Adrenal gland (tissue), 12 donors: Measurements from ENCODE around the gene PTBP2. TPM values are rescaled to one million over a fixed set of nuclear protein-coding genes. Genes with fewer than 3 reads are reported as not detected.

ENCODE experiments used
- DNase-seq, 7 donors: peaks; one replicate each; pipeline ENCODE4 v3.0.0-alpha.2; 2019 to 2020
- H3K27ac ChIP-seq, 5 donors: fragments of 200-600 bp; sonication (generic) in 4 of 5; 1 replicate in 3 of 5; 2 replicates in 2 of 5; pipeline versions ENCODE4 v1.5.1 to v1.8.0; 2016 to 2020; ENCODE audit warnings: mild to moderate bottlenecking in 1 of 5
- H3K27me3 ChIP-seq: fragments of 200-600 bp; 2 replicates; pipeline ENCODE4 v1.8.0; 2021
- H3K36me3 ChIP-seq, 2 donors: fragments of 200-600 bp; replicated peaks in 1 of 2; 1 replicate in 1 of 2; 2 replicates in 1 of 2; pipeline versions ENCODE4 v1.5.1 to v1.8.0; 2018 to 2022
- H3K4me1 ChIP-seq, 2 donors: fragments of 200-600 bp; replicated peaks in 1 of 2; 1 replicate in 1 of 2; 2 replicates in 1 of 2; pipeline versions ENCODE4 v1.5.1 to v1.8.0; 2018 to 2021
- H3K4me3 ChIP-seq, 4 donors: fragments of 200-600 bp; sonication (generic) in 3 of 4; one replicate each; pipeline ENCODE4 v1.5.1; 2016 to 2018
- H3K9me3 ChIP-seq, 3 donors: fragments of 200-600 bp; sonication (generic) in 1 of 3; replicated peaks in 1 of 3; 1 replicate in 2 of 3; 2 replicates in 1 of 3; pipeline versions ENCODE4 v1.5.1 to v1.8.0; 2016 to 2021
- CTCF ChIP-seq, 6 experiments: fragments of 450-650 bp in 4 of 6; fragments of 200-600 bp in 2 of 6; sonication (generic) in 1 of 6; IDR thresholded peaks; 1 replicate in 5 of 6; 2 replicates in 1 of 6; pipeline versions ENCODE4 v1.5.1 to v1.8.0; 2016 to 2021; ENCODE audit warnings: antibody characterized with exemption in 6 of 6, mild to moderate bottlenecking in 2 of 6, moderate library complexity in 1 of 6
- POLR2A ChIP-seq, 2 donors: fragments of 450-650 bp; IDR thresholded peaks; one replicate each; pipeline ENCODE4 v1.6.1; 2017; ENCODE audit warnings: antibody characterized with exemption in 2 of 2, mild to moderate bottlenecking in 2 of 2, moderate library complexity in 1 of 2
- WGBS, 4 donors: extraction: QIAGEN DNeasy Blood & Tissue Kit in 2 of 4; methylation state at CpG; one replicate each; pipeline versions ENCODE4 v1.1.5 to v1.1.7; 2013 to 2017; 5-methylcytosine and 5-hydroxymethylcytosine counted together
- intact Hi-C, 2 donors: fragments of 100-400 bp; cut with DNase I; formaldehyde crosslinking; loops; one replicate each; pipeline versions ENCODE4 v1.14.1 to v1.15.0; 2022 to 2023
- polyA plus RNA-seq, 3 donors: library from polyadenylated mRNA; stranded (reverse); fragments of 200-250 nt in 2 of 3; fragments of 350-450 nt in 1 of 3; fragmentation: Illumina TruSeq in 1 of 3; extraction: RNeasy Lipid Tissue Mini Kit (QIAGEN cat#74804) in 1 of 3; gene quantifications; one replicate each; pipeline ENCODE4 v1.2.3, GENCODE V29; 2013 to 2014
- total RNA-seq, 9 donors: library from RNA; depleted of rRNA in 4 of 9; stranded (reverse); fragments of >200 nt in 4 of 9; fragments of 120-200 nt in 1 of 9; fragmentation: NEBNext Ultra II Directional in 1 of 9; extraction: Animal tissue kit (Norgen Biotek cat#: 25700) in 1 of 9; gene quantifications; one replicate each; pipeline versions ENCODE4 v1.1.0 to v1.2.4, GENCODE V29; 2013 to 2023
- donor health status: healthy with polysubstance abuse.
- donor health status: Bipolar disorder and iron deficiency.
- donor health status: DM: yes; HTN: yes; CAD: no.
- donor health status: DM: no; HTN: no; CAD: no.
- donor health status: DM: no; HTN: no; CAD: no.
- donor health status: DM: yes; HTN: yes; CAD: no.

The PTBP2 gene
- total and polyA plus RNA-seq, 12 donors, result 6.2 to 42.4 (median 20.1) TPM

- no peak overlapping the region for H3K4me3 ChIP-seq
- 35 to 52% (median 42%) methylated on average over 5 of the region's 5 CpGs for WGBS, 4 donors
- TF ChIP-seq CTCF (IDR thresholded peaks at IDR 0.05) (no peak), POLR2A (IDR thresholded peaks at IDR 0.05) (no peak)
- H3K27me3 ChIP-seq, result no peaks in the 10 kb centered on the region
- peak in 6 of 7 donors; percentile 19 to 59 (median 28) for DNase-seq
- intact Hi-C loops, result no loop called here
- H3K36me3 ChIP-seq, result no peaks in the 10 kb centered on the region
- H3K9me3 ChIP-seq, result no peaks in the 10 kb centered on the region
- no peak overlapping the region for H3K27ac ChIP-seq
- H3K4me1 ChIP-seq, result no peaks in the 10 kb centered on the region
These were observed 23.1 kb upstream of the PTBP2 start for GRCh38 chr1:96698342-96698983.

- no peak for DNase-seq
- Histone ChIP-seq H3K27ac (peak overlapping the region in 1 of 5 donors; percentile 32), H3K4me3 (no peak overlapping the region), H3K4me1 (no peaks in the 10 kb centered on the region), H3K36me3 (no peaks in the 10 kb centered on the region), H3K9me3 (no peaks in the 10 kb centered on the region), H3K27me3 (no peaks in the 10 kb centered on the region)
- TF ChIP-seq CTCF (IDR thresholded peaks at IDR 0.05) (no peak), POLR2A (IDR thresholded peaks at IDR 0.05) (no peak)
- 41 to 71% (median 62%) methylated on average over 1 of the region's 1 CpG for WGBS, 4 donors
- intact Hi-C loops, result no loop called here
These were observed 18.4 kb upstream of the PTBP2 start for GRCh38 chr1:96703186-96703585.

DNA sequence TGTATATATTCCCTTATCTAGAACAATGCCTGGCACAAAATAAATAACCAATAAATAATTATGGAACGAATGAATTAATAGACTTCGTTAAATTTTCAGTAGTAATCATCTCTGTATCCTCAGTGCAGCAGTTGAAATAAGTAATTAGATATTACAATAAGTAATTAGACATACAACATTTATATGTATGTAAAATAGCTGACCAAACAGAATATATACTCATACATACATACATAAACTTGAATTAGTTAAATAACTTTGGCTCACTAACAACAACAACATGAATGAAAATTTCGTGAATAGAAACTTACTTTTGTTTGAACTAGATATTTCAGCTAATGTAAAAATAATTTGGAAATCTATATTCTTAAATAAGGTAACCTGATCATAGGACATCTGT is 14.6 kb upstream of the PTBP2 start:
- no peaks in the 10 kb centered on the region for H3K4me1 ChIP-seq
- H3K36me3 ChIP-seq, result no peaks in the 10 kb centered on the region
- no peaks in the 10 kb centered on the region for H3K27me3 ChIP-seq
- 89 to 91% (median 90%) methylated on average over 3 of the region's 3 CpGs for WGBS, 4 donors
- intact Hi-C loops, result no loop called here
- DNase-seq, result no peak
- no peak overlapping the region for H3K27ac ChIP-seq
- no peaks in the 10 kb centered on the region for H3K9me3 ChIP-seq
- no peak overlapping the region for H3K4me3 ChIP-seq
- TF ChIP-seq CTCF (IDR thresholded peaks at IDR 0.05), result no peak

- no peaks in the 10 kb centered on the region for H3K27me3 ChIP-seq
- H3K4me3 ChIP-seq, result no peak overlapping the region
- DNase-seq, result no peak
- no peaks in the 10 kb centered on the region for H3K4me1 ChIP-seq
- intact Hi-C loops, result no loop called here
- no peaks in the 10 kb centered on the region for H3K9me3 ChIP-seq
- no peak for TF ChIP-seq CTCF (IDR thresholded peaks at IDR 0.05)
- TF ChIP-seq POLR2A (IDR thresholded peaks at IDR 0.05), result no peak
- no peak overlapping the region for H3K27ac ChIP-seq
- H3K36me3 ChIP-seq, result no peaks in the 10 kb centered on the region
- WGBS, 4 donors, result 90 to 96% (median 95%) methylated on average over 4 of the region's 4 CpGs
These were observed 13.1 kb upstream of the PTBP2 start for GRCh38 chr1:96708482-96708881.
